Iris pigment epithelial cell (primary cell): ENCODE results near the gene FGFR2.
A peak's percentile ranks its signal among the peaks of the same experiment; 100 is the strongest.

Experiments
- DNase-seq: peaks from one replicate; pipeline ENCODE4 v3.0.0-alpha.2; 2011; ENCODE audit warnings: low read depth

The FGFR2 gene

DNA sequence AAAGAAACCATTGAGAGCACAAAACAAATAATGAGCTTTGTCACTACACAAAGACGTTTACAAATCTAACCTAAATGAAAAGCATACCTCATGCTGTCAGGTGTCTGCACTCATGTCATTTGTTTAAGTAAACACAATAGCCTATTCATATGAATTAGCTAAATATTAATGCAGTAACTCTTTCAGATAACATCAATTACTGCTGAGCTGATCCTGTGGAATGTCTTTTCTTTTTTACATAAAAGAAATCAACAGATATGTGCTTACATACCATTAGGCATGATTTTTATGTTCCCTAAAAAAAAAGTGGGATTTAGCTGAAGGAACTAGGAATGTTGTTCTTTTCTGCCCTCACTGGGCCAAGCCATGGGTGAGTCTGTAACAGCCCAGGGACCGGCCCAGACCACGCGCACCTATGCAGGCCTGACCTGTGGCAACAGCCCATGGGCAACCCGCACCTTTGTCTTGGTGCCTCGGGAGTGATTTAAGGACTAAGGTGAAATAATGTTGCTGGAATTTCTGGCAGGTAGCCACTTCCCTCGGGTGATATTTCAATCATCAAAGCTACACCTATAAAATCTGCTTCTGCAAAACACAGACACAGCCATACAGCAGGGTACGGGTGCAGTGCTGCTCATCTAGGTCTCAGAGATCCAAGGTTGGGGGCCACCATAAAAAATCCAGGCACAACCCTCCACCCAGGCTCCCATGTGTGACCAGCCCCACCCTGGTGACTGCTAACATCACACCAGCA, 44.6 kb downstream of the FGFR2 start:
- DNase-seq, result no peak

DNA sequence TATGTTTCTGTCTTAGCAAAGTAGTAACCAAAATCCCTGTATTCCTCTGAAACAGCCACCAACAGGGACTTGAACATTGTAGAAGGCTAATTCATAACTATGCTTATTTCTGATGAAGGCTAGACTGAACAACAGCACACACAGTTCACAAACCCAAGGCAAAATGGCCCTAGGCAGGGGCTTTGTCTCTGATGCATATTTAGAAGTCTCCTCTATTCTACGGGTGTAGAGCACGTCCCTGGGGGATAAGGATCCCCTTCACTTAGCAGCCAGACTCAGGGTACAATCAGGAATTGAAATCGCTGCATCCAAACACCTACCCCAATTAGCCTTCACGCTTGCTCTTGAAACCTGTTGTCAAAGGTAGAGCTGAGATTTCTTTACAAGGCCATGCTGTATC, 45.5 kb downstream of the FGFR2 start:
- no peak for DNase-seq

DNA sequence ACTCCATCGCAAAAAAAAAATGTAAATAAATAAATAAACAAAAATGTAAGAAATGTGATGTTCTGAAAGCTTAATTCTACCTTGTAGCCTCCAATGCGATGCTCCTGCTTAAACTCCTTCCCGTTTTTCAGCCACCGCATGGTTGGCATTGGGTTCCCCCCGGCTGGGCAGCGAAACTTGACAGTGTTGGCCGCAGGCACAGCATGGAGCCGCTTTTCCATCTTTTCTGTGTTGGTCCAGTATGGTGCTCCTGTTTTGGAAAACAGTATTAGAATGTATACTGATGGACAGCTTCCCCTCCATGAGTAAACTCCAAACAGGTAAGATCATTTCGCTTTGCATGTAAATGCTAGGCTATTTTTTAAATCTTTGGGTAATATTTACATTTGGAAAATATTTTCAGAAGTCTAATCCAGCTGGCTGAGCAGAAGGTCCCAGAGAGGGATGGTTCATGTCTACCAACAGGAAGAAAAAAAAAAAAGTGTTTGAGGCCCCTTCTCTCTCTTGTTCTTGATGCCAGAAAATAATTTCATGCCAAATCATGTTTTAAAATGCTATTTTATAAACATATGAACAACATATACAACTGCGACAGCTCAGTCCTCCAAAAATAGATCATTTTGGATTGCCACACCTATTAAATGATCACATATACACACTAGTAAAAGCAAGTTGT, 46.9 kb downstream of the FGFR2 start:
- no peak for DNase-seq

DNA sequence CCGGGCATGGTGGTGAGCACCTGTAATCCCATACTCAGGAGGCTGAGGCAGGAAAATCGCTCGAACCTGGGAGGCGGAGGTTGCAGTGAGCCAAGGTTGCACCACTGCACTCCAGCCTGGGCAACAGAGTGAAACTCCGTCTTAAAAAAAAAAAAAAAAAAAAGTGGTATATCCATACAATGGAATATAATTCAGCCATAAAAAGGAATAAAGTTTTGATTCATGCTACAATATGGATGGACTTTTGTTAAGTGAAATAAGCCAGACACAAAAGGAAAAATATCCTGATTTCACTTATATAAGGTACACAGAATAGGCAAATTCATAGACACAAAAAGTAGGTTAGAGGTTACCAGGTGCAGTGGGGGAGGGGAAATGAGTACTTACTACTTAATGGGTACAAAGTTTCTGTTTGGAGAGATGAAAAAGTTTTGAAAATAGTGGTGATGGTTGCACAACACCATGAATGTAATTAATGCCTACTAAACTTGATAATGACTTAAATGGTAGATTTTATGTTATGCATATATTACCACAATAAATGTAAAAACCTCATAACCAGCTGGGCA, 53.9 kb downstream of the FGFR2 start:
- no peak for DNase-seq

DNA sequence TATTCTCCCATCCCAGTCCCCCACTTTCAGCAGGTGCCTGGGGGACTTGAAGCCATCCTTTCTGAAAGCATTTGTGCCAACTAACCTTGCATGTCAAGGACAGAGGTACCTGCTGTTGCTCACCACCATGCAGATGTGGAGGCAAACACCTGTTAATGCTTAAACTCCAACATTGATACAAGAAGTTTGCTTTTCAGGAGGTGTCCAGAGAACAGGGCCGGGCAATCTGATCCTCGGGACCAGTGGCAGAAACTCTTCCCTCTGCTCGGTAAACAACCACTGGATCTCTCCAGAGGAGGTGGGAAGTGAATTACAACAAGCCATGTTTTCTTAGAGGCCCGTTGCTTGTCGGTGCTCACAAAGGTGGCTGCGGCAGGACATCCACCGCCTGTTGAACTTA, 54.7 kb downstream of the FGFR2 start:
- DNase-seq, result no peak

DNA sequence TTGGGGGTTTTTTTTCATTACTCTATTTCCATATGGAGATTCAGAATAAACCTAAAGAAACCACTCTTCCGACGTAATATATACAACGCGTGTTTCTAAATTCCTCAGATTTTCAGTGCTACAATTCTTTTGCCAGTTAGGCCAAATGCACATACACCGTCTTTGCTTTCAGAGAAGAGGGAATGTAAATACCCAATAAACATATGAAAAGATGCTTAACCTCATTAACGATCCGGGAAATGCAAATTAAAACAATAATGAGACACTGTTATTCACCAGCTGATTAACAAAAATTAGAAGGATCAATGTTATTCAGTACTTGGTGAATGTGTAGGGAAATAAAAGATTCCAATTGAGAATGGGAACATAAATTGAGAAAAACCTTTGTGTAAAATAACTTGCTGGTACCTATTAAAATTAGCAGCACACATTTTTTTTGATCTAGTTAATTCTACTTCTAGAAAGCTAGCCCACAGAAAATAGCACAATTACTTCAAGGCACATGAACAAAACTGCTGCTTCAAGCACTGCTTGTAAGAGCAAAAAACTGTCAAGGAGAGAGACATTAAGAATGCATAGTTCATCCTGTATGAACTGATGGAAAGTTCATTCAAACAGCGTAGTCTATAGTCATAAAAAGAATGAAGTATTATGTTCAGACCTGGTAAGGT, 56.7 kb downstream of the FGFR2 start:
- DNase-seq, result no peak

DNA sequence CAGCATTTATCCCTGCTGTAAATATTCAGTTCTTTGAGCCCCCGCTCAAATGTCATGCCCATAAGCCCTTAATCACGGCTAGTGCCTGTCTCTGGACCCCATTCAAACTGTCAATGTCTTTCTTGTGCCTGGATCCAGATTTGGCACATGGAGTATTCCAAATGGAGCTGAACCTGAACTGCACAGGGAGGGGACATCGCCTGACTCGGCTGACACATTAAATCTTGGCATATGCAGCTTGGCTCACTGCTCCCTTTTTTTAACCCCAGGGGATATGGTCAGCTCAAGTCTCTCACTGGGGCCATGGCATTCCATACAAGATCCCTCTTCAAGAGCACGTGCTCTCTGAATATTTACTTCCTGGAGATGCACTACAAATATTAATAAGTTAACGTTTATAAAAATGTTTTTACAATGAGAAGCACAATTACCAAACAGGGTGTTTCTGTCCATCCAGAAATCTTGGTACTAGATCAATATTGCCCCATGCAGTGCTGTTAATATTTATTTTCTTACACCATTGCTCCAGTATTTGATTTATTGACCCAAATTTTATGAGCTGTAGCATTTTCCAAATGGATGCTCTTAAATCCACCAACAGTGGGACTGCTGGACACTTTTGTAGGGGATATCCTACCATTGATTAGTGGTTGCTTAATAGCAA, 57.4 kb downstream of the FGFR2 start:
- DNase-seq, result no peak

DNA sequence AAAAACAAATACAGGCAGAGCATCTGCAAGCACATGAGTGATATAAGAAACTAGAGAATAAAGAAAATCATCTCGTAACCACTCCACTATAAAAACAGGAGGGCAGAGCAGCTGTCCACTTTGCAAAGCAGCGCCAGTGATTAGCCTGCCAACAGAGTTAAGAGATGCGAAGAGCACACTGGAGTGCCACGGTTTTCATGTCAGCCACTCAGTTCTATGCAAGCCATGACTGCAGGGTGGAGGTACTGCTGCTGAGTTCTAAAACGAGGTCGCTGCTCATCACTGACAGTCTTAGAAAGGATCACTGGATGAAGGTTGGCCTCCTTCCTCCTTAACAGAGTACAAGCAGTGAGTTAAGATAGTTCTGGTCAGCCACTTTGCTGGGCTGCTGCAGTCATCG, 58.5 kb downstream of the FGFR2 start:
- no peak for DNase-seq

DNA sequence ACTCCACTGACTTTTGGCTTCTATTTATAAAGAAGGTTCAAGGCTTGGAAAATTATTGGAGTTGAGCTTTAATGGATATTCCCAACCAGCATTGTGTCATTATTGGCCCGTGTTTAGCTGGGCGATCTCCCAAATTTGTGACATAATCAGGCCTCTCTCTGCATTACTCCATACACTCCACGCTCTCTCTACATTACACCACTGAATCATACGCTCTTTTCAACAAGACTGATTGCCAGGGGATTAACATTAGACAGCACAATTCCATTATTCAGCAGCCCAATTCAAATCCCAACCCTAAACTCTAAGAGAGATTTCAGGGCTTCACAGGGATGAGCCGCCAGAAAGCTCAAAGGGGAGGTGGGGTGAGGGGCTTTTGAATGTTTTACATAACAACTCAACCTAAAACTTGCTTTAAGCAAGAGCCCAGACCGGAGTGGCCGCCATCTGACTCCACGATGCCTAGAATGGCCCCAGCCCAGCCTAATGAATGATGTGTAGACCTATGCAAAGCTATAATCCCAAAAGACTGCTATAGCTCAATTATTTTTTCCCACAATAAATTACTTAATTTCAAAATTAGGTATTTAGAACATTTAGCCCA, 61.8 kb downstream of the FGFR2 start:
- no peak for DNase-seq

DNA sequence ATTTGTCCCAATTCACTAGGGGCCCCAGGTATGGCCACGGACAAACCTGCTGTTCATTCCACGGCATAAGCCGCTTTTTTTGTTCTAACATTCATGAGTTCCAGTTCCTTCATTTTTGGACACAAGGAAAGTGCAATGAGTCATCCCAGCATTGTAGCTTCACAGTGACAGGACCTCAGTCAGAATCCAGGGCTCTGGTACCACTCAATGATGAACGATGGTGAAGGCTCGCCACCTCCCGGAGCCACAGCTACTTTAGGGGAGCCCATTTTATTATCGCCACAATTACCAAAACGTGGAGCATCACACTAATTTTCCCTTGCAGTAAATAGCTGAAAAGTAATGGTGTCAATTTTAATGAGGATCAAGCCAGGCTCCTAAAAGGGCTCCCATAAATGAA, 62.9 kb downstream of the FGFR2 start:
- no peak for DNase-seq

DNA sequence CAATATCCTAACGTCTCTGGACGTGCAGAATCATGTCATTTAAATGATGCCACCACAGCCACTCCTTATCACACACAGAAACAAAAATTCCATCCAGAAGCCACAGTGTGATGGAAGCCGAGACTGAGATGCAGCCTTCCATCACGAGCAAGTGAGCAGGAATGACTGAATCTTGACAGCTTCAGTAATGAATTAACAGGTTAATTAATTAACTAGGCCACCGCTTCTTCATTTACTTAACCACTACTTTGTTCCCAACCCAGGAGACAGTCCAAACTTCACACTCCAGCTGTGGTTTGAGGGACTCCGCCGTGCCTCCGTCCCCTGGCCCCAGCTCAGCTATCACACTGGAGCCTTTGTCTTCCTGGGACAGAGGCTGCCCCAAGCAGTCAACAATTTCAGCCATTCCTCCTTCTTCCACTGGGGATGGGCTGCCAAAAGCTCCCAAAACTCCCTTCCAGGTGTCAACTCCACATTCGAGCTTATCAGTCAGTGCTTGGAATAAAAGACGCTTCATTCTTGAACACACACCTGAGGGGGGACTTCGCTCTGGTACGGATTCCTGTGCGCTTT, 65.9 kb downstream of the FGFR2 start:
- DNase-seq, result no peak

DNA sequence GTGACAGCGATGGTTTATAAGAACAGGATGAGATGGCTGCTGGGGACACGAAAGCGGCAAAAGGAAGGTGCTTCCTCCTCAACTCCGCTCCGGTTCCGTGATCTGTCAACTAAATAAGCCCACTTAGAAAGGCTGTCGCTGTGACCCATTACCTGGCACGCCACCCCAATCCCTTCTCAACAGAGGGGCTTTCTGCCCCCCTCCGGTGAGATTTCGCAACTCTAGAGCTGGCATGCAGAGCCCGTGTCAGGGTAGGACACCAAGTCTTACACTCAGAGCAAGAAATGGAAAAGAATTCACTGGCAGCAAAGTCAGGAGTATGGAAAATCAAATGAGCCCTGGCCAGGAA, 66.4 kb downstream of the FGFR2 start:
- DNase-seq, result no peak

DNA sequence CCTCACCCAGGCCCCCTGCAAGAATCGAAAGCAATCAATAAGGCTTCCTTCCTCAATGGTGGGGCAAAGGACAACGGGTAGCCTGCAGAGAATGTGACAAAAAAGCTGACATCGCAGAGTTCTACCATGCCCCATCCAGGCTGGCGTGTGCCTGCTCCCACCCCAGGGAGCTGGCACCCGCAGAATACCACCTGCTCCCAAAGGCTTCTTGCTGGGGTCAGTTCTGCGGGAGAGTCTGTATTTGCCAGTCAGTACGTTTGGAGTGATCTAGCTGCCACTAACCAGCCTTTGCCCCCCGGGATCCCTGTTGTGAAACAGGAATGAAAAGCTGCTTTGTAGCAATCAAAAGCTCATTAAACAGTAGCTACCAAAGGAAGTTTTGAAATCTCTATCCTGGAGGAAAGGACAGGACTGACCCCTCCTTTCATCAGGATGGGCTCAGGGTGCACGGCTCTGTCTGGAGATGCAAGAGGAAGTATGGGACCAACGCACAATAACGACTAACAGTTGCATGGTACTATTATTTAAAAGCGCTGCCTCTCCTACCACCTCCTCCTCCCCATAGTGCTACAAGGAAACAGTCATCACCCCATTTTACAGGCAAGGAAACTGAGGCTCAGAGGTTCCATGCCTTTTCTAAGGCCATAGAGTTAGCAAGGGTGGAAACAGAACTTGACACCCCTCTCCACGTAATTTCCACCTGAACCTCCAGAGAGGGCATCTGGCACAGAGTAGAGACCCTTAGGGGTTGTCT, 67.0 kb downstream of the FGFR2 start:
- no peak for DNase-seq

DNA sequence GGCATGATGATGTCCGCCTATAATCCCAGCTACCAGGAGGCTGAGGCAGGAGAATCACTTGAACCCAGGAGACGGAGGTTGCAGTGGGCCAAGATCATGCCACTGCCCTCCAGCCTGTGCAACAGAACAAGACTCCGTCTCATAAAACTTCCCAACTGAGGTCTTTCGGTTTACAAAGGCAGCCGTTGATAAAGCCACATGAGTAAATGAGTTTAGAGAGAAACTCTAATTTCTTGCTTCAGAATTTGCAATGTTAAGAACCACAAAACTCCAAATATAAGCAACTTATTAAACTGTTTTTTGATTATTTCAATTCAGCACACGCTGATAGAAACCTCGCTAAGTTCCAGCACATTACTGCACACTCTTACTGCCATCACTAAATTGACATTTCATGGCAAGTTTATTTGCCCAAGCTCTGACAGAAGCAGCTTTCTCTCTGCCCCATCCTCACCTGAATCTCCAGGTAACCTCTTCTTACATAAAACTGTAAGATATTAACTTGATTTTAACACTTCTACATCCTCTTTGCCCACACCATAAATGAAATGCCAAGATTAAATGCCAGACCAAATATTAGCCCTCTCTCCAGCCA, 67.7 kb downstream of the FGFR2 start:
- DNase-seq, result no peak

DNA sequence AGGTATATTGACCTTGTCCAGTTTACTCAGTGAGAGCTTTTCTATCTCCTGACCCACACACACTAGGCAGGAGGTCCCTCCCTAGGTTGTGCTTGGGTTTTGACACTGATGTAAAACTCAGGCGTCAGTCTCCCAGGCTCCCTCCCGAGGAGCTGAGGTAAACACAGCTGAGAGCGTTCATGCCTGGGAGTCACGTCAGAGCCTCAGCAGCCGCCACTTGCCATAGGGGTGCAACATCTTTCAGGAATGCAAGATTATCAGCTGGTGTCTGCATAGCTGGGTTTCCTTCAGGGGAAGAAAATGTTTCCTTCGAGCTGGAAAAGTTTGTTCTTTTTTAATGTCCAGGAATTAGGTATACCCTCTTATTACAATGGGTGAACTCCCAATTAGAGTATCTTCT, 70.6 kb downstream of the FGFR2 start:
- DNase-seq, result peak; percentile 61

DNA sequence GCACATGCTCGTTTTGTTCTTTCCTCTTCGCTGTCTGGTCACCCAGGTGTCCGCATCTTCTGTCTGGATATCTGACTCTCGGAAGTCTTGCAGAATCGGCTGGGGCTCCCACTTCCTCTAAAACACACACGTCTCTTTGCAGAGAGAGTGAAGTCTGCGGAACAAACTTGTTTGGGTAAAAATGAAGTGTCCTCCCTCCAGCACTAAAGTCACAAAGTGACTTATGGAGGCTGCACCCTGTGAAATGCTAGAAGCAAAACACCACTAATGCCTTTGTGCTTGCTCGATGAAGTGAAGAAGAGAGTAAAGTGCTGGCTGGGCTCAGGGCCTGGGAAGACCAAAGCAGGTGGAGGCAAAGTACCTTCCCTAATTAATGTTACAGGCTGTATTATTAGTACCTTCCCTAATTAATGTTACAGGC, 71.4 kb downstream of the FGFR2 start:
- no peak for DNase-seq

DNA sequence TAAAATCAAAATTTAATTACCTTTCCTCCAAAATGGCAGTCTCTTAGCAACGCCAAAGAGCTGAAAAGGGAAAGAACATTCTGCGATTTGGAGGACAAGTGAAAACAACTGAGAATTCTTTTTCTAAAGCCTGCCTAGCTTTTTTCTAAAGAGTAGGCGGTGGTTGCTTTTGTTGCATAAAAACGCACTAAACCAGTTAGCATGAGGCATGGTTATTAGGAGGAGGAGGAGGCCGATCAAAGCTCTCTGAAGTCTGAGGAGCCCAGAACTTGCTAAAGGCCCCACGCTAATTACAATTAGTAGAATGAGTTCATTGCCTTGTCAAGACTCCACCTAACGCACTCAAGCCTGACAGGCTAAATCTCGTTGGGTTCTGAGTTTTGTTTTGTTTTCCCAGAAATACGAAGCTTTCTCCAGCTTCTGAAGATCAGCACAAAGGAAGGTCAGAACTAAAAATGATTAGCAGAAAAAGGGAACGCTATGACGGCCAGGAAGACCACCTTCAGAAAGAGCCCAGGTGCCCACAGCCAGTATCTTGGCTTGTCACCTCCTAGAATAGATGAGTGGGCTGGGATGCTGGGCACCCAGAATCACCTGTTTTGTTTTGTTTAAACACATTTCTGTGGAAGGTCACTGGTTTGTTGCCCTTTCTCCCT, 72.0 kb downstream of the FGFR2 start:
- no peak for DNase-seq

DNA sequence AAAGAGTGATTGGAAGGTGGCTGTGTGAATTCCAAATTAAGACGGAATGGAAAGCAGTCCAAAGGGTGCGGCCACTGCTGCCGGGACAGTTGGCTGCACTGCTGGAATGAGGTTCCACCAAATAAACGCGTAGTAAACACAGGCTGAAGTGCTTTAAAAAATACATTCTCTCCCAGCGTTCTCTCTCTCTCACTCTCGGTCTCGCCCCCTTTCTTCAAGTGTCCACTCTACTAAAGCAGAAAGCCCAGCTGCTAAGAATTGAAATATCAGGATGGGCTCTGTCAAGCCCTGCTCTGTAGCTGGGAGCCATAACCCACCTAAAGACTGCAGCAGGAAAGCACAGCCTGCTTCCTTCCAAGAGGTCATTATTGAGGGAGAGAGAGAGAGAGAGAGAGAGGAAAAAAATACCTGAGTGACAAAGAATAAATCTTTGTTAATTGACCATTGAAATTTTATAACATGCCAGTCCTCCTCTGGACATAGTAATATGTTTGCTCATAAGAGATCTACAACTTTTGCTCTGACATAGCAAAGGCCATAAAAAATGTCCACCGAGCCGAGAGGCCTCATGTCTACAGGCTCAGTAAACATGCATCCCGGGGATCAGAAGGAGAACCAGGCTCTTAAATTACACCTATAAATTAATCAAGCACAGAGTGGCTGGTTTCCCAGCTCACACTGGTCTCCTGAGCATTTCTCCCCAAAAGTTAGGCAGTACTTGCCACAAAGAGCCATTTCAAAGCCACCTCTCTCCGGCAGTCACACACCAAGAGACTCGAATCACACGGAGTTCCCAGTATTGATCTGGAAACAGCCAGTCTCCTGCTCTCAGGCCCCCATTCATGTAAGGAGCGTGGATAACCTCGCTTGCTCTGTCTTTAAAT, 72.8 kb downstream of the FGFR2 start:
- no peak for DNase-seq
